Hepatocyte (in vitro differentiated cells): ENCODE results near the gene TPGS2.

Experiments
- CTCF ChIP-seq: fragments of 200-600 bp; sonication (generic); IDR thresholded peaks from 2 replicates; pipeline ENCODE4 v1.5.1; 2016; ENCODE audit warnings: antibody characterized with exemption, mild to moderate bottlenecking; ENCODE audit not compliant: poor library complexity
- EZH2phosphoT487 ChIP-seq: fragments of 200-600 bp; sonication (generic); IDR thresholded peaks from one replicate; pipeline ENCODE4 v1.6.1; 2018; ENCODE audit warnings: antibody characterized with exemption, mild to moderate bottlenecking, low read depth, moderate library complexity; ENCODE audit not compliant: unreplicated experiment, severe bottlenecking

- TF ChIP-seq CTCF (no peak), EZH2phosphoT487 (no peak)
Observed at GRCh38 chr18:36811955-36812354, 16.8 kb downstream of the TPGS2 start.
